H1 (cell line): ENCODE data around the gene BBS9. TPM values are rescaled to one million over a fixed set of nuclear protein-coding genes. Genes with fewer than 3 reads are reported as not detected.

Experiments
- CTCF ChIA-PET: fragments of 300-600 bp; sonication (Branson Sonifier 250); formaldehyde crosslinking; loops from one replicate; lab custom pipeline; 2021; ENCODE audit not compliant: partially characterized antibody; lab: Charles Lee
- POLR2A ChIA-PET: fragments of 300-600 bp; sonication (Branson Sonifier 250); formaldehyde crosslinking; loops from one replicate; lab custom pipeline; 2021; ENCODE audit warnings: inconsistent platforms; ENCODE audit not compliant: partially characterized antibody; lab: Charles Lee
- DNase-seq, 2 experiments: peaks; one replicate each; pipeline versions ENCODE4 v3.0.0 to v3.0.0-alpha.2; 2010 to 2022; ENCODE audit warnings: low spot score in 2 of 2, low read depth in 1 of 2, mixed read lengths in 1 of 2
- FAIRE-seq: peaks from 2 replicates; lab custom pipeline; 2011; peaks lifted over from hg19 to GRCh38; lab: Jason Lieb, UNC
- H2AFZ ChIP-seq: 2 replicates; pipeline ENCODE4 v1.8.1; 2012; ENCODE audit warnings: low read length, inconsistent platforms
- H2AK5ac ChIP-seq: 2 replicates; pipeline ENCODE4 v1.6.1; 2013; ENCODE audit warnings: low read depth, low read length
- H2BK120ac ChIP-seq: replicated peaks from 2 replicates; pipeline ENCODE3; 2013; ENCODE audit warnings: low read depth, low read length, inconsistent platforms
- H2BK12ac ChIP-seq: 2 replicates; pipeline ENCODE4 v1.6.1; 2013; ENCODE audit warnings: low read depth, low read length
- H2BK15ac ChIP-seq: 2 replicates; pipeline ENCODE4 v1.6.1; 2013; ENCODE audit warnings: low read length
- H2BK20ac ChIP-seq: 2 replicates; pipeline ENCODE4 v1.6.1; 2013; ENCODE audit warnings: low read length
- H2BK5ac ChIP-seq: 2 replicates; pipeline ENCODE4 v1.6.1; 2013; ENCODE audit warnings: low read depth, low read length
- H3K14ac ChIP-seq: 2 replicates; pipeline ENCODE4 v1.6.1; 2013; ENCODE audit warnings: inconsistent platforms; ENCODE audit not compliant: insufficient read length
- H3K18ac ChIP-seq: 2 replicates; pipeline ENCODE4 v1.6.1; 2013; ENCODE audit warnings: low read length; ENCODE audit errors: extremely low read depth
- H3K23ac ChIP-seq: 2 replicates; pipeline ENCODE4 v1.6.1; 2013; ENCODE audit warnings: inconsistent platforms; ENCODE audit not compliant: insufficient read length
- H3K23me2 ChIP-seq: 2 replicates; pipeline ENCODE4 v1.6.1; 2013; ENCODE audit warnings: low read depth, low read length
- H3K27ac ChIP-seq: 2 replicates; pipeline ENCODE4 v1.6.1; 2011; ENCODE audit warnings: low read depth, low read length, inconsistent platforms
- H3K27me3 ChIP-seq, 4 experiments: replicated peaks in 1 of 4; 1 replicate in 1 of 4; 2 replicates in 3 of 4; pipeline versions ENCODE4 v1.6.1 to v1.8.1; 2011 to 2013; ENCODE audit warnings: low read length in 3 of 4, mild to moderate bottlenecking in 3 of 4, inconsistent platforms in 2 of 4, mixed read lengths in 2 of 4, moderate library complexity in 1 of 4; ENCODE audit not compliant: control insufficient read depth in 3 of 4, insufficient read depth in 3 of 4; ENCODE audit errors: extremely low read depth in 1 of 4
- H3K36me3 ChIP-seq, 4 experiments: 2 replicates each; pipeline versions ENCODE4 v1.6.1 to v1.8.1; 2011 to 2013; ENCODE audit warnings: mild to moderate bottlenecking in 4 of 4, low read length in 3 of 4, moderate library complexity in 2 of 4, control low read depth in 1 of 4, inconsistent platforms in 1 of 4; ENCODE audit not compliant: insufficient read depth in 4 of 4, control insufficient read depth in 2 of 4
- H3K4ac ChIP-seq: replicated peaks from 2 replicates; pipeline ENCODE3; 2013; ENCODE audit warnings: low read length, low read depth, mixed read lengths, inconsistent platforms; ENCODE audit not compliant: insufficient read length
- H3K4me1 ChIP-seq, 4 experiments: replicated peaks in 1 of 4; 1 replicate in 1 of 4; 2 replicates in 3 of 4; pipeline versions ENCODE4 v1.6.1 to v1.8.1; 2011 to 2013; ENCODE audit warnings: low read length in 3 of 4, inconsistent platforms in 2 of 4, mixed read lengths in 1 of 4; ENCODE audit not compliant: insufficient read depth in 4 of 4, control insufficient read depth in 3 of 4
- H3K4me2 ChIP-seq, 2 experiments: 2 replicates each; pipeline versions ENCODE4 v1.6.1 to v1.8.1; 2011 to 2013; ENCODE audit warnings: low read depth in 2 of 2, low read length in 2 of 2, control low read depth in 1 of 2, inconsistent platforms in 1 of 2, mild to moderate bottlenecking in 1 of 2; ENCODE audit not compliant: insufficient read depth in 1 of 2
- H3K4me3 ChIP-seq, 4 experiments: fragments of 200-600, 300-600 bp in 1 of 4; sonication (generic), shearing (Covaris generic), sonication (Bioruptor Twin) in 1 of 4; 2 replicates each; pipeline versions ENCODE4 v1.5.1 to v1.8.1; 2011 to 2016; ENCODE audit warnings: low read length in 4 of 4, low read depth in 3 of 4, control low read depth in 2 of 4, inconsistent platforms in 2 of 4, mild to moderate bottlenecking in 2 of 4, mixed read lengths in 1 of 4, moderate library complexity in 1 of 4; ENCODE audit not compliant: insufficient read depth in 2 of 4; ENCODE audit errors: extremely low read depth in 1 of 4
- H3K56ac ChIP-seq: replicated peaks from 2 replicates; pipeline ENCODE3; 2013; ENCODE audit warnings: low read depth, mild to moderate bottlenecking, mixed read lengths, low read length, inconsistent platforms; ENCODE audit not compliant: insufficient read length
- H3K79me1 ChIP-seq: 2 replicates; pipeline ENCODE4 v1.6.1; 2013; ENCODE audit warnings: low read depth, low read length, control low read depth
- H3K79me2 ChIP-seq, 2 experiments: 2 replicates each; pipeline versions ENCODE4 v1.6.1 to v1.8.1; 2012 to 2013; ENCODE audit warnings: low read length in 2 of 2, mild to moderate bottlenecking in 2 of 2, inconsistent platforms in 1 of 2; ENCODE audit not compliant: insufficient read depth in 2 of 2, control insufficient read depth in 1 of 2
- H3K9ac ChIP-seq, 4 experiments: replicated peaks in 1 of 4; 1 replicate in 1 of 4; 2 replicates in 3 of 4; pipeline versions ENCODE4 v1.6.1 to v1.8.1; 2011 to 2013; ENCODE audit warnings: low read depth in 3 of 4, low read length in 3 of 4, control low read depth in 2 of 4, mild to moderate bottlenecking in 2 of 4, moderate library complexity in 2 of 4, inconsistent platforms in 1 of 4; ENCODE audit errors: extremely low read depth in 1 of 4
- H3K9me3 ChIP-seq, 2 experiments: 2 replicates each; pipeline versions ENCODE4 v1.6.1 to v1.8.1; 2012 to 2013; ENCODE audit warnings: mild to moderate bottlenecking in 2 of 2, moderate library complexity in 2 of 2, control low read depth in 1 of 2, inconsistent platforms in 1 of 2, low read depth in 1 of 2, low read length in 1 of 2, mixed read lengths in 1 of 2; ENCODE audit not compliant: insufficient read depth in 2 of 2
- H4K20me1 ChIP-seq, 2 experiments: replicated peaks in 1 of 2; 2 replicates each; pipeline versions ENCODE3 to v1.8.1; 2011 to 2013; ENCODE audit warnings: inconsistent platforms in 2 of 2, low read length in 2 of 2, mild to moderate bottlenecking in 1 of 2; ENCODE audit not compliant: insufficient read depth in 2 of 2, control insufficient read depth in 1 of 2
- H4K5ac ChIP-seq: 2 replicates; pipeline ENCODE4 v1.6.1; 2013; ENCODE audit warnings: low read length, low read depth, mixed read lengths, inconsistent platforms; ENCODE audit not compliant: insufficient read length
- H4K8ac ChIP-seq: 2 replicates; pipeline ENCODE4 v1.8.0; 2013; ENCODE audit warnings: mild to moderate bottlenecking, moderate library complexity, low read length, inconsistent platforms; ENCODE audit not compliant: insufficient read depth; ENCODE audit errors: extremely low read depth
- H4K91ac ChIP-seq: replicated peaks from 2 replicates; pipeline ENCODE3; 2013; ENCODE audit warnings: low read length, mixed read lengths, inconsistent platforms; ENCODE audit not compliant: insufficient read length
- GTF2F1 ChIP-seq: IDR thresholded peaks from 2 replicates; pipeline ENCODE4 v1.6.1; 2012; ENCODE audit warnings: low read depth, low read length, improper control_type of control experiment, borderline replicate concordance
- JUN ChIP-seq: IDR thresholded peaks from 2 replicates; pipeline ENCODE4 v1.6.1; 2011; ENCODE audit warnings: low read depth, mild to moderate bottlenecking, improper control_type of control experiment, low read length
- PHF8 ChIP-seq: fragments of 200-600 bp; sonication (generic); conservative IDR thresholded peaks from 2 replicates; pipeline ENCODE4 v1.7.1; 2012; ENCODE audit warnings: low read depth, mild to moderate bottlenecking, inconsistent platforms, low read length, moderate library complexity
- SIN3A ChIP-seq, 2 experiments: IDR thresholded peaks in 1 of 2; conservative IDR thresholded peaks in 1 of 2; 2 replicates each; pipeline ENCODE4 v1.6.1; 2011 to 2012; ENCODE audit warnings: low read length in 2 of 2, improper control_type of control experiment in 1 of 2, low read depth in 1 of 2, mild to moderate bottlenecking in 1 of 2
- YY1 ChIP-seq: IDR thresholded peaks from 2 replicates; pipeline ENCODE4 v1.6.1; 2011; ENCODE audit warnings: low read depth, mild to moderate bottlenecking, low read length
- polyA plus RNA-seq, 7 experiments: library from polyadenylated mRNA; depleted of rRNA in 3 of 7; stranded (reverse) in 5 of 7; unstranded in 2 of 7; fragments of >200 nt in 5 of 7; fragments of 200-250 nt in 2 of 7; gene quantifications; 1 replicate in 5 of 7; 2 replicates in 1 of 7; 4 replicates in 1 of 7; pipeline versions ENCODE4 v1.2.1 to v1.2.3, GENCODE V29; 2011 to 2013; ENCODE audit warnings: missing spikeins in 2 of 7, mixed read lengths in 2 of 7
- total RNA-seq: library from RNA; stranded (reverse); fragmentation: NEBNext Ultra II Directional; extraction: Animal tissue kit (Norgen Biotek cat#: 25700); gene quantifications from 2 replicates; pipeline ENCODE4 v1.2.1, GENCODE V29; 2021

Gene BBS9
- total and polyA plus RNA-seq, 2 of the 8 experiments (the other 6 are each of a cell fraction or from before 2014, with no cell fraction given) = 22.3 to 37.0 TPM

DNA sequence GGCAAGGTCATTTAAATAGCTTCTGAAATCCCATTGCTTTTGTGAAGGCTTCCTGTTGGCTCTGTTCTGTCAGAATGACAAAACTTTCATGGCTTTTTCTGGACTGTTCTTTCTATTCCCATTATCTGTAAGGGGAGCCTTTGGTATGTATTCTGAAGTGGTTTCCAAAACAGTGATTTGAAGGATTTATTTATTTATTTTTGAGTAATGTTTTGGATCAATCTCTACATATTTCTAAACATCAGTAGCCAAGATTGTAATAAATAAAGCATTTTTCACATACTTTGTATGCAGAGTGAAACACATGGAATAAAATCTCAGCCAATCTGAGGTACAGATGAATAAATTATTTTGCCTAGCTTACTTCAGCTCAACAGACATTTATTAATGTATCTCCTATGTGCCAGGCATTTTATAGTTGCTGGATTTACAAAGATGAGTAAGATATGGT is 121.1 kb downstream of the BBS9 start:
- H4K5ac ChIP-seq = no peak overlapping the region
- no peak overlapping the region for H3K56ac ChIP-seq
- H2BK5ac ChIP-seq = no peak overlapping the region
- peaks cover 0 to 2% of the 10 kb centered on the region in 2 experiments for H4K20me1 ChIP-seq
- CTCF ChIA-PET = interaction anchor here (1.0 kb wide), 1 partner anchor 483 kb away, joined by 3 read pairs; no protein-coding TSS in a partner anchor
- H3K23me2 ChIP-seq = no peaks in the 10 kb centered on the region
- no peaks in the 10 kb centered on the region for H3K79me1 ChIP-seq
- TF ChIP-seq SIN3A (conservative IDR thresholded peaks at IDR 0.05 in 1 of 2, IDR thresholded peaks at IDR 0.05 in 1 of 2; ENCODE audit: low read depth in 1 of 2, low read length in 2 of 2) (no peak), GTF2F1 (no peak), YY1 (no peak), JUN (no peak), PHF8 (no peak)
- no peak overlapping the region for H3K4me2 ChIP-seq
- H3K14ac ChIP-seq = no peak overlapping the region
- no peak overlapping the region for H2AK5ac ChIP-seq
- no peak overlapping the region for H3K18ac ChIP-seq
- no peaks in the 10 kb centered on the region for H3K27me3 ChIP-seq
- H3K79me2 ChIP-seq = no peaks in the 10 kb centered on the region
- no peak overlapping the region for H3K4ac ChIP-seq
- POLR2A ChIA-PET = no interaction called here
- no peak for FAIRE-seq
- H2BK15ac ChIP-seq = no peak overlapping the region
- H3K4me3 ChIP-seq = no peak overlapping the region
- no peak overlapping the region for H2AFZ ChIP-seq
- H2BK12ac ChIP-seq = no peak overlapping the region
- no peak overlapping the region for H3K27ac ChIP-seq
- H3K36me3 ChIP-seq = no peaks in the 10 kb centered on the region
- no peaks in the 10 kb centered on the region for H3K9me3 ChIP-seq
- H3K4me1 ChIP-seq = no peaks in the 10 kb centered on the region
- H2BK120ac ChIP-seq = no peak overlapping the region
- H4K8ac ChIP-seq = no peak overlapping the region
- no peak overlapping the region for H4K91ac ChIP-seq
- no peak for DNase-seq
- no peak overlapping the region for H3K9ac ChIP-seq
- no peak overlapping the region for H3K23ac ChIP-seq
- H2BK20ac ChIP-seq = no peak overlapping the region
